Omental fat pad (tissue), 4 donors: Measurements from ENCODE around the gene WDR11. TPM values are rescaled to one million over a fixed set of nuclear protein-coding genes. Genes with fewer than 3 reads are reported as not detected.

Source experiments
- ATAC-seq: fragments of 150-250 bp; one replicate; pipeline ENCODE4 v1.9.1; 2016; ENCODE audit warnings: mild to moderate bottlenecking, moderate library complexity; ENCODE audit not compliant: low FRiP score
- DNase-seq: peaks from one replicate; pipeline ENCODE4 v3.0.0-alpha.2; 2019; ENCODE audit warnings: low spot score
- CTCF ChIP-seq, 3 donors: fragments of 450-650 bp; IDR thresholded peaks; one replicate each; pipeline ENCODE4 v1.5.1; 2016 to 2017; ENCODE audit warnings: antibody characterized with exemption in 3 of 3, mild to moderate bottlenecking in 3 of 3, moderate library complexity in 2 of 3
- total RNA-seq, 4 donors: library from RNA; depleted of rRNA; stranded (reverse); fragments of >200 nt; gene quantifications; one replicate each; pipeline ENCODE4 v1.1.0, GENCODE V29; 2016

Gene WDR11
- total RNA-seq, 4 donors from 2014 or later = 43.3 to 63.2 (median 55.0) TPM

- DNase-seq (no peak), ATAC-seq (no peak)
- TF ChIP-seq CTCF (IDR thresholded peaks at IDR 0.05) = no peak
Measured at GRCh38 chr10:120810298-120810697, 40.9 kb upstream of the WDR11 start.

- ATAC-seq (no peak), DNase-seq (no peak)
- no peak for TF ChIP-seq CTCF (IDR thresholded peaks at IDR 0.05)
Measured at GRCh38 chr10:120813085-120813484, 38.1 kb upstream of the WDR11 start.

- no peak for DNase-seq
- TF ChIP-seq CTCF (IDR thresholded peaks at IDR 0.05) = no peak
- ATAC-seq = no peak
Measured at GRCh38 chr10:120818301-120818700, 32.9 kb upstream of the WDR11 start.

- DNase-seq (no peak), ATAC-seq (no peak)
- TF ChIP-seq CTCF (IDR thresholded peaks at IDR 0.05) = no peak
Measured at GRCh38 chr10:120819366-120819765, 31.8 kb upstream of the WDR11 start.

GRCh38 chr10:120823266-120823665 is 27.9 kb upstream of the WDR11 start:
- DNase-seq (no peak), ATAC-seq (no peak)
- no peak for TF ChIP-seq CTCF (IDR thresholded peaks at IDR 0.05)

GRCh38 chr10:120824881-120825309 is 26.3 kb upstream of the WDR11 start:
- ATAC-seq (no peak), DNase-seq (no peak)
- TF ChIP-seq CTCF (IDR thresholded peaks at IDR 0.05) = no peak

- ATAC-seq (no peak), DNase-seq (no peak)
- TF ChIP-seq CTCF (IDR thresholded peaks at IDR 0.05) = no peak
Measured at GRCh38 chr10:120825878-120826769, 25.0 kb upstream of the WDR11 start.
